ENCODE measurements around the gene CELSR3. TPM values are rescaled to one million over a fixed set of nuclear protein-coding genes. Genes with fewer than 3 reads are reported as not detected.

CELSR3 gene, protein sequence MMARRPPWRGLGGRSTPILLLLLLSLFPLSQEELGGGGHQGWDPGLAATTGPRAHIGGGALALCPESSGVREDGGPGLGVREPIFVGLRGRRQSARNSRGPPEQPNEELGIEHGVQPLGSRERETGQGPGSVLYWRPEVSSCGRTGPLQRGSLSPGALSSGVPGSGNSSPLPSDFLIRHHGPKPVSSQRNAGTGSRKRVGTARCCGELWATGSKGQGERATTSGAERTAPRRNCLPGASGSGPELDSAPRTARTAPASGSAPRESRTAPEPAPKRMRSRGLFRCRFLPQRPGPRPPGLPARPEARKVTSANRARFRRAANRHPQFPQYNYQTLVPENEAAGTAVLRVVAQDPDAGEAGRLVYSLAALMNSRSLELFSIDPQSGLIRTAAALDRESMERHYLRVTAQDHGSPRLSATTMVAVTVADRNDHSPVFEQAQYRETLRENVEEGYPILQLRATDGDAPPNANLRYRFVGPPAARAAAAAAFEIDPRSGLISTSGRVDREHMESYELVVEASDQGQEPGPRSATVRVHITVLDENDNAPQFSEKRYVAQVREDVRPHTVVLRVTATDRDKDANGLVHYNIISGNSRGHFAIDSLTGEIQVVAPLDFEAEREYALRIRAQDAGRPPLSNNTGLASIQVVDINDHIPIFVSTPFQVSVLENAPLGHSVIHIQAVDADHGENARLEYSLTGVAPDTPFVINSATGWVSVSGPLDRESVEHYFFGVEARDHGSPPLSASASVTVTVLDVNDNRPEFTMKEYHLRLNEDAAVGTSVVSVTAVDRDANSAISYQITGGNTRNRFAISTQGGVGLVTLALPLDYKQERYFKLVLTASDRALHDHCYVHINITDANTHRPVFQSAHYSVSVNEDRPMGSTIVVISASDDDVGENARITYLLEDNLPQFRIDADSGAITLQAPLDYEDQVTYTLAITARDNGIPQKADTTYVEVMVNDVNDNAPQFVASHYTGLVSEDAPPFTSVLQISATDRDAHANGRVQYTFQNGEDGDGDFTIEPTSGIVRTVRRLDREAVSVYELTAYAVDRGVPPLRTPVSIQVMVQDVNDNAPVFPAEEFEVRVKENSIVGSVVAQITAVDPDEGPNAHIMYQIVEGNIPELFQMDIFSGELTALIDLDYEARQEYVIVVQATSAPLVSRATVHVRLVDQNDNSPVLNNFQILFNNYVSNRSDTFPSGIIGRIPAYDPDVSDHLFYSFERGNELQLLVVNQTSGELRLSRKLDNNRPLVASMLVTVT (N-terminal part only)
- polyA plus RNA-seq (ENCODE audit: low read depth in 6 of 6), result under 1 TPM in 1 of 6 donors, not detected in 5; 0.28 TPM

DNA sequence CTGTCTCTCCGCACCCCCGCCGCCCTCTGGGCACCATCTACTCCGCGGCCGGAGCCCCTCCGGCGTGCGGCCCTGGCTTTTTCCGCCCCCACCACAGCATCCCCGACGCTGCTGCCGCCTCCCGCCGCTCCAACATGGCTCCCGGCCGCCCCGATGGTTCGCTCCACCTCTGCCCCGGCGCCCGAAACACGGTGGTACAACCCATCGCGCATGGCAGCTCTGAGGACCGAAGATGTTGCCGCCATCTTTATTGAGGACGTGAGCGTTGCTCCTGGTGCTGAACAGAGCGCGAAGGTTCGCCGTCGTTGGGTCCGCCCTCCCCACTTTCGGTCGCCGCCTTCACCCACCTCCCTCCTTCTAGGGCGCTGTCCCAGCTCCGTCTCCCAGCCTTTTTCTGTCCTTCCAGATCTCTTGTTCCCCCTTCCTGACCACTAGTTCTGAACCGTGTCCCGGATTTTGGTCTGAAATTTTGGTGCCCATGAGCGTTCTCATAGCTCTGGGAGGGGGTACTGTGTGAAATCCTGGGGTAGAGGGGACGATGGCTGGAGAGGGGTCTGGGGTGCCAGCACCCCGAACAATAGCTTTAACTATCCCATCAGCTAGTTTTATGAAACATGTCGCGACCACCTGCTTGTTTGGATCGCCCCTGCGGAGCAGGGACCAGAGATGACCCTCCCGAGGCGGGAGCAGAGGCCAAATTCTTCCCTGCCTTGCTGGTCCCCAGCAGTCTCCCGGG, at the start of gene CELSR3:
TSS of gene CELSR3 (minus strand) at position 134 of the 736 bp plus-strand sequence. CDS start 252 bp downstream, outside the sequence.
- no peak for DNase-seq

DNA sequence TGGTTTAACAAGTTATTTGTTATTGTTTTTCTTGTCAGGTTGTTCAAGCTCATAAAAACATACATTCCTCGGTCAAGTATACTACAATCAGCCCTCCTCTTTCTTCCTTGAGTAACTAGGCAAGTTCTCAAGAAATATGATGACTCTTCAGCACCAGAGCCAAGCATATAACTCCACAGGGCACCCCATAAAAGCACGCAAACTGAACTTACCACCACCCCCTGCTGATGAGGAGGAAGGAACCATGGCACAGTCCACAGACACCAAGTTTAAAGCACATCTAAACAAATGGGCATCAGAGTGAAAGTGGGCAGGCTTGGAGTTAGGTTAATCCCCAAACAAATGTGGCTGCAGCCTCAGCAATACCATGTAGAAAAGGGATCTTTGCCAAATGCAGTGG, 49.0 kb upstream of the CELSR3 start:
- Mint-ChIP-seq H3K36me3 (no peaks in the 10 kb centered on the region), H3K9me3 (no peaks in the 10 kb centered on the region), H3K27ac (peak overlapping the region in 3 of 6 donors; percentile 57 to 80 (median 69)), H3K27me3 (no peaks in the 10 kb centered on the region), H3K4me3 (no peak overlapping the region), H3K4me1 (peaks cover 33 to 58% (median 56%) of the 10 kb centered on the region in 3 donors)
- DNase-seq, result no peak
- ATAC-seq (ENCODE audit: low read depth in 2 of 2), result no peak

More for the DNA sequence above, at the start of gene CELSR3:
- H3K4me1 Mint-ChIP-seq, result peaks cover 9 to 28% (median 17%) of the 10 kb centered on the region in 3 donors
- H3K27ac Mint-ChIP-seq, result peak within 1 kb of the TSS in 3 of 6 donors; percentile 65 to 96 (median 94)
- H3K27me3 Mint-ChIP-seq, result peaks cover 28 to 50% (median 34%) of the 10 kb centered on the region in 3 donors
- peak within 1 kb of the TSS; percentile 68 to 84 (median 73) for H3K4me3 Mint-ChIP-seq
- peak; percentile 6 to 20 for ATAC-seq (ENCODE audit: low read depth in 2 of 2)
- peaks cover 0 to 4% (median 0%) of the 10 kb centered on the region in 7 donors for H3K9me3 Mint-ChIP-seq
- H3K36me3 Mint-ChIP-seq, result peaks cover 0 to 10% of the 10 kb centered on the region in 2 donors

DNA sequence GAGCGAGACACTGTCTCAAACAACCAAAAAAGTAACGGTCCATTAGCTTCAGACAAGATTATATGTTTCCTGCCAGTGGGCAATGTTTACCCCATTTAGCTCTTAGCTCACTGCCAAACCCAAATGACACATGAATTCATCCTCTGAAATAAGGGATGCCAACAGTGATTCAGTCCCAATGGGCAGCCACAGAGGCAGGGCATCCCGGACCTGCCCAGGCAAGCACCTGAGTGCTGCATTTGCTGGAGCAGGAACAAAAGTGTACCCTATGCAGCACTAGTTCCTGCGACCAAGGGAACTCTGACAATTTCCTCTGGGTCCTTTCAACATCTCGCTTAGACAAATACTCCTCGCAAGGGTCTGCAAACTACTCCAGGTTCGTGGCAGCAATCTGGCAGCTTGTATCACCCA, 46.4 kb upstream of the CELSR3 start:
- Mint-ChIP-seq H3K36me3 (no peaks in the 10 kb centered on the region), H3K27ac (peak overlapping the region in 2 of 6 donors; percentile 26 to 27), H3K4me3 (peak overlapping the region in 1 of 8 donors; percentile 25), H3K27me3 (no peaks in the 10 kb centered on the region), H3K9me3 (no peaks in the 10 kb centered on the region), H3K4me1 (peaks cover 22 to 52% (median 44%) of the 10 kb centered on the region in 3 donors)
- no peak for DNase-seq
- ATAC-seq (ENCODE audit: low read depth in 2 of 2), result no peak

- ATAC-seq (ENCODE audit: low read depth in 2 of 2) (no peak), DNase-seq (no peak)
- no peaks in the 10 kb centered on the region for H3K9me3 Mint-ChIP-seq
- peak overlapping the region in 2 of 6 donors; percentile 26 to 66 for H3K27ac Mint-ChIP-seq
- H3K27me3 Mint-ChIP-seq, result no peaks in the 10 kb centered on the region
- H3K4me3 Mint-ChIP-seq, result no peak overlapping the region
- peaks cover 20 to 52% (median 41%) of the 10 kb centered on the region in 3 donors for H3K4me1 Mint-ChIP-seq
- H3K36me3 Mint-ChIP-seq, result no peaks in the 10 kb centered on the region
Measured at GRCh38 chr3:48708481-48708889, 45.8 kb upstream of the CELSR3 start.

DNA sequence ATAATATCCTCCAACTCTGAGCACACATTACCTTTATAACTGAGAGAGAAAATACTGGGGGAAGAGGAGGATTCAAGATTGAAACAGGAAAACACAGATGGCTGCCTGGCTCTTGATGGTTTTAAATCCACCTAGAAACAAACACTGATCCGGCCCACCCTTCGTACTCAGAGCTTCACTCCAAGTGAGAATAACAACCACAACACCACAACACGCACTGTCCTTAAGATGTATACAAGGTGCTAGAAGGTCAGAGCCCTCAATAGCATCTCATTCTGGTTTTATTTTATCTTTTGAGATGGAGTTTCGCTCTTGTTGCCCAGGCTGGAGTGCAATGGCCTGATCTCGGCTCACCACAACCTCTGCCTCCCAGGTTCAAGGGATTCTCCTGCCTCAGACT, 44.5 kb upstream of the CELSR3 start:
- ATAC-seq (ENCODE audit: low read depth in 2 of 2), result no peak
- Mint-ChIP-seq H3K27me3 (no peaks in the 10 kb centered on the region), H3K4me1 (peaks cover 23 to 55% (median 46%) of the 10 kb centered on the region in 3 donors), H3K9me3 (peaks cover 0 to 4% (median 0%) of the 10 kb centered on the region in 7 donors), H3K4me3 (no peak overlapping the region), H3K27ac (peak overlapping the region in 1 of 6 donors; percentile 6), H3K36me3 (peaks cover 8% of the 10 kb centered on the region in 2 donors)
- DNase-seq, result no peak

GRCh38 chr3:48702320-48702920, 39.7 kb upstream of the CELSR3 start:
- peaks cover 15 to 40% (median 31%) of the 10 kb centered on the region in 3 donors for H3K4me1 Mint-ChIP-seq
- peaks cover 8% of the 10 kb centered on the region in 2 donors for H3K36me3 Mint-ChIP-seq
- DNase-seq (no peak), ATAC-seq (ENCODE audit: low read depth in 2 of 2) (no peak)
- H3K27ac Mint-ChIP-seq, result peak overlapping the region in 3 of 6 donors; percentile 5 to 71 (median 64)
- peaks cover 0 to 4% (median 0%) of the 10 kb centered on the region in 7 donors for H3K9me3 Mint-ChIP-seq
- H3K4me3 Mint-ChIP-seq, result peak overlapping the region in 1 of 8 donors; percentile 48
- H3K27me3 Mint-ChIP-seq, result no peaks in the 10 kb centered on the region

- Mint-ChIP-seq H3K4me1 (peaks cover 19 to 36% (median 26%) of the 10 kb centered on the region in 3 donors), H3K9me3 (peaks cover 0 to 4% (median 0%) of the 10 kb centered on the region in 7 donors), H3K27me3 (no peaks in the 10 kb centered on the region), H3K4me3 (no peak overlapping the region), H3K36me3 (peaks cover 8% of the 10 kb centered on the region in 2 donors), H3K27ac (no peak overlapping the region)
- ATAC-seq (ENCODE audit: low read depth in 2 of 2) (no peak), DNase-seq (no peak)
Measured at GRCh38 chr3:48700731-48701405, 38.2 kb upstream of the CELSR3 start.

DNA sequence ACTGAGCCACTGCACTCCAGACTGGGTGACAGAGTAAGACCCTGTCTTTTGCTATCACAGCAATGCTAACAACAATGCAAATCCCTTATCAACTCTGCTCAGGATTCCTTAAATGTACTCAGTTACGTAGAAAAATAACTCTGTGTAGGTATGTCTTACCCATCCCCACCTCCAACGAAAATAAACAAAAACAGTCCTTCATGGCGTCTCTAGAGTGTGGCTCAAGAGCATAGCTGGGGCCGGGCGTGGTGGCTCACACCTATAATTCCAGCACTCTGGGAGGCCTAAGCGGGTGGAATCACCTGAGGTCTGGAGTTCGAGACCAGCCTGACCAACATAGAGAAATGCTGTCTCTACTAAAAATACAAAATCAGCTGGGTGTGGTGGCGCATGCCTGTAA, 36.2 kb upstream of the CELSR3 start:
- peaks cover 8% of the 10 kb centered on the region in 2 donors for H3K36me3 Mint-ChIP-seq
- DNase-seq (no peak), ATAC-seq (ENCODE audit: low read depth in 2 of 2) (no peak)
- no peaks in the 10 kb centered on the region for H3K27me3 Mint-ChIP-seq
- H3K9me3 Mint-ChIP-seq, result peaks cover 0 to 4% (median 0%) of the 10 kb centered on the region in 7 donors
- no peak overlapping the region for H3K27ac Mint-ChIP-seq
- peaks cover 19 to 32% (median 26%) of the 10 kb centered on the region in 3 donors for H3K4me1 Mint-ChIP-seq
- no peak overlapping the region for H3K4me3 Mint-ChIP-seq

GRCh38 chr3:48697952-48698351, 35.3 kb upstream of the CELSR3 start:
- peaks cover 0 to 4% (median 0%) of the 10 kb centered on the region in 7 donors for H3K9me3 Mint-ChIP-seq
- peaks cover 19 to 32% (median 24%) of the 10 kb centered on the region in 3 donors for H3K4me1 Mint-ChIP-seq
- no peak overlapping the region for H3K27ac Mint-ChIP-seq
- peaks cover 6 to 8% of the 10 kb centered on the region in 2 donors for H3K36me3 Mint-ChIP-seq
- no peak for DNase-seq
- no peaks in the 10 kb centered on the region for H3K27me3 Mint-ChIP-seq
- no peak for ATAC-seq (ENCODE audit: low read depth in 2 of 2)
- H3K4me3 Mint-ChIP-seq, result no peak overlapping the region

DNA sequence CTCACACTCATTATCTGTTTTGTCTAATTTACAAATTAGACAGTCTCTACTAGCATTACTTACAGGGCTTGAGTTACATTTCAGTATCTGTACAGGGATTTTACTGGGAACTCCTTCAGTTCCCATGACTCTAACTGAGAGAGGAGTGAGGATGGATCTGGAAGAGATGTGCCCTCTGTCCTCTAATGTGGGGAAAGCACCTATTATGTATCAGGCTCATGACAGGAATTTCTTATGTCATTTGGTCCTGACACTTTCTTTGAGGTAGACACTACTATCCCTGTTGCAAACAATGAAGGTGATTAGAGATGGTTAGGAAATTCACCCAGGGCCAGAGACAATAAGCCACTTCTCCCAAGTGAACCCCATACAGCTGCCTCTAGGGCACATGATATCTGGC, 33.9 kb upstream of the CELSR3 start:
- ATAC-seq (ENCODE audit: low read depth in 2 of 2) (no peak), DNase-seq (no peak)
- Mint-ChIP-seq H3K36me3 (no peaks in the 10 kb centered on the region), H3K4me1 (peaks cover 12 to 27% (median 17%) of the 10 kb centered on the region in 3 donors), H3K9me3 (no peaks in the 10 kb centered on the region), H3K4me3 (no peak overlapping the region), H3K27ac (peak overlapping the region in 2 of 6 donors; percentile 38 to 47), H3K27me3 (no peaks in the 10 kb centered on the region)

- peak overlapping the region in 1 of 6 donors; percentile 47 for H3K27ac Mint-ChIP-seq
- no peak overlapping the region for H3K4me3 Mint-ChIP-seq
- no peak for ATAC-seq (ENCODE audit: low read depth in 2 of 2)
- peaks cover 12 to 27% (median 17%) of the 10 kb centered on the region in 3 donors for H3K4me1 Mint-ChIP-seq
- no peak for DNase-seq
- H3K27me3 Mint-ChIP-seq, result no peaks in the 10 kb centered on the region
- H3K36me3 Mint-ChIP-seq, result peaks cover 0 to 3% of the 10 kb centered on the region in 2 donors
- H3K9me3 Mint-ChIP-seq, result no peaks in the 10 kb centered on the region
Measured at GRCh38 chr3:48696156-48696555, 33.5 kb upstream of the CELSR3 start.
